H9 (cell line): ENCODE results near the gene NELFCD. TPM values are rescaled to one million over a fixed set of nuclear protein-coding genes. Genes with fewer than 3 reads are reported as not detected.

Experiments used
- DNase-seq: peaks from one replicate; pipeline ENCODE4 v3.0.0-alpha.2; 2017
- H2AFZ ChIP-seq: one replicate; pipeline ENCODE4 v1.6.1; 2013; ENCODE audit warnings: mild to moderate bottlenecking, low read length, control low read depth, moderate library complexity
- H2AK5ac ChIP-seq: 2 replicates; pipeline ENCODE4 v1.6.1; 2013; ENCODE audit warnings: low read length, control low read depth, mixed read lengths; ENCODE audit not compliant: insufficient read length
- H2BK120ac ChIP-seq: one replicate; pipeline ENCODE4 v1.6.1; 2013; ENCODE audit warnings: low read depth, mild to moderate bottlenecking, low read length, control low read depth, inconsistent platforms; ENCODE audit not compliant: poor library complexity, severe bottlenecking
- H2BK12ac ChIP-seq: 2 replicates; pipeline ENCODE4 v1.6.1; 2013; ENCODE audit warnings: low read length, control low read depth, mixed read lengths, low read depth; ENCODE audit not compliant: insufficient read length
- H2BK15ac ChIP-seq: 2 replicates; pipeline ENCODE4 v1.6.1; 2013; ENCODE audit warnings: low read depth, low read length, control low read depth
- H2BK20ac ChIP-seq: one replicate; pipeline ENCODE4 v1.6.1; 2013; ENCODE audit warnings: low read depth, mild to moderate bottlenecking, low read length, control low read depth, inconsistent platforms; ENCODE audit not compliant: poor library complexity, severe bottlenecking
- H2BK5ac ChIP-seq: 2 replicates; pipeline ENCODE4 v1.6.1; 2013; ENCODE audit warnings: low read length, control low read depth, mixed read lengths; ENCODE audit not compliant: insufficient read length
- H3K14ac ChIP-seq: 2 replicates; pipeline ENCODE4 v1.6.1; 2013; ENCODE audit warnings: low read length, control low read depth; ENCODE audit not compliant: insufficient read depth
- H3K18ac ChIP-seq: 2 replicates; pipeline ENCODE4 v1.6.1; 2013; ENCODE audit warnings: low read depth, mild to moderate bottlenecking, mixed read lengths, low read length, control low read depth; ENCODE audit not compliant: insufficient read length
- H3K23ac ChIP-seq: 2 replicates; pipeline ENCODE4 v1.6.1; 2013; ENCODE audit warnings: low read length, control low read depth, mixed read lengths, low read depth; ENCODE audit not compliant: insufficient read length
- H3K23me2 ChIP-seq: 2 replicates; pipeline ENCODE4 v1.6.1; 2013; ENCODE audit warnings: low read depth, mild to moderate bottlenecking, mixed read lengths, low read length, control low read depth; ENCODE audit not compliant: insufficient read length, poor library complexity, severe bottlenecking
- H3K27ac ChIP-seq: 2 replicates; pipeline ENCODE4 v1.5.1; 2013; ENCODE audit warnings: low read length, control low read depth, mixed read lengths, low read depth; ENCODE audit not compliant: insufficient read length
- H3K27me3 ChIP-seq: 2 replicates; pipeline ENCODE4 v1.6.1; 2013; ENCODE audit warnings: low read length, control low read depth, inconsistent platforms; ENCODE audit not compliant: insufficient read depth
- H3K4ac ChIP-seq: 2 replicates; pipeline ENCODE4 v1.6.1; 2013; ENCODE audit warnings: low read depth, mild to moderate bottlenecking, control low read depth, inconsistent platforms, low read length, moderate library complexity
- H3K4me1 ChIP-seq: 2 replicates; pipeline ENCODE4 v1.6.1; 2013; ENCODE audit warnings: low read length, control low read depth, inconsistent platforms; ENCODE audit not compliant: insufficient read depth
- H3K4me2 ChIP-seq: 2 replicates; pipeline ENCODE4 v1.6.1; 2013; ENCODE audit warnings: low read length, control low read depth, mixed read lengths; ENCODE audit not compliant: insufficient read length, insufficient read depth
- H3K56ac ChIP-seq: 2 replicates; pipeline ENCODE4 v1.6.1; 2013; ENCODE audit warnings: low read depth, mild to moderate bottlenecking, mixed read lengths, low read length, control low read depth; ENCODE audit not compliant: insufficient read length
- H3K79me1 ChIP-seq: 2 replicates; pipeline ENCODE4 v1.6.1; 2013; ENCODE audit warnings: low read depth, mild to moderate bottlenecking, moderate library complexity, low read length, control low read depth, inconsistent platforms; ENCODE audit not compliant: insufficient read depth, poor library complexity, severe bottlenecking
- H3K79me2 ChIP-seq: 2 replicates; pipeline ENCODE4 v1.6.1; 2013; ENCODE audit warnings: low read length, control low read depth, inconsistent platforms; ENCODE audit not compliant: insufficient read depth
- H3K9ac ChIP-seq: 2 replicates; pipeline ENCODE4 v1.6.1; 2013; ENCODE audit warnings: low read length, control low read depth, mixed read lengths; ENCODE audit not compliant: insufficient read length; ENCODE audit errors: extremely low read depth
- H3K9me3 ChIP-seq: one replicate; pipeline ENCODE4 v1.6.1; 2013; ENCODE audit warnings: low read depth, low read length, inconsistent platforms; ENCODE audit not compliant: control insufficient read depth
- H3T11ph ChIP-seq: one replicate; pipeline ENCODE4 v1.6.1; 2013; ENCODE audit warnings: mild to moderate bottlenecking, low read length, control low read depth, inconsistent platforms
- H4K20me1 ChIP-seq: one replicate; pipeline ENCODE4 v1.6.1; 2013; ENCODE audit not compliant: control insufficient read depth, insufficient read length, insufficient read depth
- H4K5ac ChIP-seq: 2 replicates; pipeline ENCODE4 v1.6.1; 2013; ENCODE audit warnings: low read depth, mild to moderate bottlenecking, mixed read lengths, low read length, control low read depth; ENCODE audit not compliant: insufficient read length
- H4K8ac ChIP-seq: replicated peaks from 2 replicates; pipeline ENCODE4 v1.6.1; 2013; ENCODE audit warnings: low read length, control low read depth, mixed read lengths, low read depth; ENCODE audit not compliant: insufficient read length
- H4K91ac ChIP-seq: 2 replicates; pipeline ENCODE4 v1.6.1; 2013; ENCODE audit warnings: low read depth, mild to moderate bottlenecking, moderate library complexity, mixed read lengths, low read length, control low read depth; ENCODE audit not compliant: insufficient read length
- H3K27ac Mint-ChIP-seq, 3 experiments: 2 replicates in 2 of 3; 3 replicates in 1 of 3; pipeline ENCODE4 v1.8.0; 2020 to 2021; ENCODE audit warnings: mixed read lengths in 3 of 3, mild to moderate bottlenecking in 1 of 3, moderate library complexity in 1 of 3
- H3K27me3 Mint-ChIP-seq: 2 replicates; pipeline ENCODE4 v1.8.0; 2021; ENCODE audit warnings: low read depth, mild to moderate bottlenecking, moderate library complexity, mixed read lengths
- H3K36me3 Mint-ChIP-seq, 3 experiments: 2 replicates in 2 of 3; 3 replicates in 1 of 3; pipeline ENCODE4 v1.8.0; 2020 to 2021; ENCODE audit warnings: low read depth in 3 of 3, mixed read lengths in 3 of 3; ENCODE audit not compliant: insufficient read depth in 1 of 3
- H3K4me1 Mint-ChIP-seq, 2 experiments: 2 replicates each; pipeline ENCODE4 v1.8.0; 2020; ENCODE audit warnings: mixed read lengths in 2 of 2
- H3K4me3 Mint-ChIP-seq, 2 experiments: 2 replicates in 1 of 2; 3 replicates in 1 of 2; pipeline ENCODE4 v1.8.0; 2020 to 2021; ENCODE audit warnings: mild to moderate bottlenecking in 2 of 2, mixed read lengths in 2 of 2, moderate library complexity in 1 of 2
- H3K9me3 Mint-ChIP-seq, 2 experiments: 2 replicates in 1 of 2; 3 replicates in 1 of 2; pipeline ENCODE4 v1.8.0; 2020; ENCODE audit warnings: mild to moderate bottlenecking in 2 of 2, mixed read lengths in 2 of 2, moderate library complexity in 1 of 2
- CTCF ChIP-seq: fragments of 200-600 bp; sonication (generic); conservative IDR thresholded peaks from 3 replicates; pipeline ENCODE4 v1.8.0; 2021; ENCODE audit warnings: antibody characterized with exemption, mild to moderate bottlenecking
- WGBS: extraction: QIAGEN DNeasy Blood & Tissue Kit; methylation state at CpG from one replicate; pipeline ENCODE4 v1.1.7; 2013; ENCODE audit warnings: missing lambda C conversion rate, low lambda C conversion rate, mixed read lengths; ENCODE audit not compliant: insufficient read length; ENCODE audit errors: extremely low coverage; 5-methylcytosine and 5-hydroxymethylcytosine counted together
- total RNA-seq: library from RNA; stranded (reverse); gene quantifications from 2 replicates; pipeline ENCODE4 v1.2.1, GENCODE V29; 2021

The NELFCD gene
- total RNA-seq, 1 experiment from 2014 or later = 57.8 TPM

- Histone ChIP-seq H3K9ac (no peak overlapping the region), H3K79me2 (peaks cover 4% of the 10 kb centered on the region; the same call in 1 of the 2 replicates)
Observed at GRCh38 chr20:59027741-59028320, 46.8 kb downstream of the NELFCD start.

More at GRCh38 chr20:59027741-59028320, 46.8 kb downstream of the NELFCD start:
- Histone ChIP-seq H2BK20ac (no peak overlapping the region), H3K23me2 (peaks cover 8% of the 10 kb centered on the region), H4K5ac (no peak overlapping the region), H3K23ac (no peak overlapping the region), H3K14ac (no peak overlapping the region), H3K4me2 (no peak overlapping the region), H4K91ac (no peak overlapping the region), H4K8ac (no peak overlapping the region), H2BK15ac (no peak overlapping the region), H3K27ac (no peak overlapping the region), H3K18ac (no peak overlapping the region), H3K27me3 (no peaks in the 10 kb centered on the region), H2BK5ac (no peak overlapping the region), H3K56ac (no peak overlapping the region), H3K9me3 (no peaks in the 10 kb centered on the region), H3K4ac (no peak overlapping the region), H2AK5ac (no peak overlapping the region), H3K79me1 (no peaks in the 10 kb centered on the region), H2BK120ac (no peak overlapping the region), H3K4me1 (peaks cover 3% of the 10 kb centered on the region), H2BK12ac (no peak overlapping the region), H2AFZ (no peak overlapping the region), H3T11ph (no peak overlapping the region), H4K20me1 (no peaks in the 10 kb centered on the region)
- DNase-seq = no peak
- Mint-ChIP-seq H3K27me3 (peaks cover 35% of the 10 kb centered on the region), H3K4me3 (no peak overlapping the region), H3K9me3 (no peaks in the 10 kb centered on the region), H3K36me3 (peaks cover 33 to 76% (median 60%) of the 10 kb centered on the region in 3 experiments), H3K4me1 (peaks cover 30 to 44% of the 10 kb centered on the region in 2 experiments), H3K27ac (no peak overlapping the region)
- TF ChIP-seq CTCF = no peak
- no CpG with 5 or more reads among the region's 8 CpGs for WGBS
